ENCODE data around the gene PRKCA. TPM values are rescaled to one million over a fixed set of nuclear protein-coding genes. Genes with fewer than 3 reads are reported as not detected.
A peak's percentile ranks its signal among the peaks of the same experiment; 100 is the strongest.
"Not testable (repeated sequence)": the region's sequence is repeated elsewhere in the genome, so short reads cannot be mapped to it uniquely, and the experiment has no call there.

Gene PRKCA
- total RNA-seq, 2 experiments from 2014 or later, result 63.1 to 68.9 TPM

DNA sequence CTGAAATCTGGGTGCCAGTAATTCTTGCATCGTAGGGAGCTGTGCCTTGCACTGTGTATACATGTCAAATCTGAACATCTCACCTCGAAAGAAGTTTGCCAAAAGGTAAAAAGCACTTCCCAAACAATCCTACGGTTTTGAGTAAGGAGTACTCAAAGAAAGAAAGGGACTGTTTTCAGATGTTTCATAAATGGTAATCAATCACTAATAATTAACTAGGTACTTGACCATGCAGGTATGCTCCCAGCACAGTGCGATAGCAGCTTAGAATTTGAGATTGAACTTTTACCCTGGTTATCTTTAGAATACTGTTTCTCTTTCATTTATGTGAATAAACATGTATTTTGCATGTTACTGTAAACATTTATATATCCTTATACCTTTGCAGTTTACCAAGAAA, 39.0 kb downstream of the PRKCA start:
- H3K4me1 Mint-ChIP-seq, result peaks cover 30% of the 10 kb centered on the region
- H3K4me3 Mint-ChIP-seq, result no peak overlapping the region
- CTCF ChIA-PET, result no interaction called here
- ATAC-seq, result no peak
- no peak overlapping the region for H3K27ac Mint-ChIP-seq
- H3K36me3 Mint-ChIP-seq, result peaks cover 23% of the 10 kb centered on the region
- no peak for DNase-seq
- H3K9me3 Mint-ChIP-seq (ENCODE audit: low read depth), result no peaks in the 10 kb centered on the region
- no peaks in the 10 kb centered on the region for H3K27me3 Mint-ChIP-seq

DNA sequence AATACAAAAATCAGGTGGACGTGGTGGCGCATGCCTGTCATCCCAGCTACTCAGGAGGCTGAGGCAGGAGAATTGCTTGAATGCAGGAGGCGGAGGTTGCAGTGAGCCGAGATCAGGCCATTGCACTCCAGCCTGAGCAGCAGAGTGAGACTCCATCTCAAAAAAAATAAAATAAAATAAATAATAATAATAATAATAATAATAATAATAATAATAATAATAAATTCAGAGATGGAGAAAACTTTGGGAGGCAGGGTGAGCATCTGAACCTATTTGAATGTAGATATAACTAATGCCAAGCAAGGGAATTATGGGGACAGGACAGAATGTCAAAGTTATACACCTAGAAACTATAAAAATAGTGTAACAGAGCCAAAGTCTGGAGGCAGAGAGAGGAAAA, 39.9 kb downstream of the PRKCA start:
- H3K9me3 Mint-ChIP-seq (ENCODE audit: low read depth); H3K27ac Mint-ChIP-seq; DNase-seq; CTCF ChIA-PET; ATAC-seq; H3K27me3 Mint-ChIP-seq; H3K4me3 Mint-ChIP-seq: not testable (repeated sequence)
- Mint-ChIP-seq H3K4me1 (peaks cover 29% of the 10 kb centered on the region), H3K36me3 (peaks cover 22% of the 10 kb centered on the region)

DNA sequence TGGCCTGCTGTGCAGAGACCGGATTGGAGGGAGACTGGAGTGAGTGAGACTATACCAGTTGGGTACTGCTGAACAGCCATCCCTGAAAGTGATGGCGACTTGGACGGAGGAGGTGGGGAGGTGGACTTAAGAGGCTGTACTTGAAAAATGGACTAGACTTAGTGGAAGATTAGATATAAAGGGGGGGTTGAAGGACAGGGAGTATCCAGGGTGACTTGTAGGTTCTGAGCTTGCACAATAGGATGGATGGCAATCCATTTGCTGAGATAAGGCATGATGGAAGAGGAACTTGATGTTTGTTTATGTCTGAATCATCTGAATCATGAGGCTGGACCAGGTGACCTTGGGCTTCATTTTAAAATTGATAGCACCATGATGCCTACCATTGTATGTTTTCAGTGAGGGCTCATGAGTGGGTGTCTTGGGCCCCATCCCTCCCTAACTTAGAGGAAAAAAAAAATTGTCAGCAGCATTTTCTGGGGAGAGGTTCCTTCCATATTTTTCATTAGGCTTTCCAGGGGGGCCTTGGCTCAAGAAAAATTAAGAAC, 41.2 kb downstream of the PRKCA start:
- Mint-ChIP-seq H3K9me3 (ENCODE audit: low read depth) (no peaks in the 10 kb centered on the region), H3K27me3 (no peaks in the 10 kb centered on the region), H3K4me1 (peaks cover 30% of the 10 kb centered on the region), H3K36me3 (peaks cover 15% of the 10 kb centered on the region), H3K4me3 (no peak overlapping the region), H3K27ac (no peak overlapping the region)
- CTCF ChIA-PET, result no interaction called here
- ATAC-seq (no peak), DNase-seq (no peak)

DNA sequence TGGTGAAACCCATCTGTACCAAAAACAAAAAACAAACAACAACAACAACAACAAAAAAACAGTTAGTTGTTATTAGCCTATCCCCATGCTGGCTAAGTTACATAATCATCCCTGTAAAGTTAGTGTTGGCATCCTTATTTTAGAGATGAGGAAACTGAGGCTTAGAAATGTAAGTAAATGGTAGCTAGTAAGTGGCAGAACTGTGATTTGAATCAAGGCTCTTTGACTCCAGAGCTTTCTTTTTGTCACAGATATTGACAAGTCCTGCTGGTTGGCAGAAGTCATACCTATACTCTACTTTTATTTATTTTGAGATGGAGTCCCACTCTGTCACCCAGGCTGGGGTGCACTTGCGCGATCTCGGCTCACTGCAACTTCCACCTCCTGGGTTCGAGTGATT, 42.1 kb downstream of the PRKCA start:
- Mint-ChIP-seq H3K36me3 (peaks cover 12% of the 10 kb centered on the region), H3K4me3 (no peak overlapping the region), H3K9me3 (ENCODE audit: low read depth) (no peaks in the 10 kb centered on the region), H3K27me3 (no peaks in the 10 kb centered on the region), H3K27ac (no peak overlapping the region), H3K4me1 (peaks cover 31% of the 10 kb centered on the region)
- no peak for DNase-seq
- no peak for ATAC-seq
- CTCF ChIA-PET, result interaction anchor here (0.6 to 1.6 kb wide), 2 partner anchors 10 to 98 kb away, joined by 3 to 5 read pairs; no protein-coding TSS in a partner anchor

DNA sequence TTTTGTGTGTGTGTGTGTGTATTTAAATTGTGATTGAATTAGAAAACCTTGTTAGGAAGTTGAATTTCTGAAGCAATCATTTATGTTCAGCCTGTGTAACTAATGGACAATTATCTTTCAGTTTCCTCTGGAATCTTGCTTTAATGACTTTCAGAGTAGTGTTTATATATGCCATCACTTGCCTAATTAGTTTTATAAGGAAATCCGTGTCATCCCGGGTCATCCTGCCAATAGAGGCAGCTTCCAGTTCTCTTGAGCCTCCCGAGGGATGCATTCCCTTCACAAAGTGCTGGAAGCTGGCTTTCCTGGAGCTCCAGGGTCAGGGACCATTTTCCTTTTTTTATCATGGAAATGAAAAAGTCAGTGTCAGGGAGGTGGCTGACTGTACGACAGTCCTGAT, 42.9 kb downstream of the PRKCA start:
- Mint-ChIP-seq H3K36me3 (peaks cover 9% of the 10 kb centered on the region), H3K9me3 (ENCODE audit: low read depth) (no peaks in the 10 kb centered on the region), H3K4me3 (no peak overlapping the region), H3K27ac (no peak overlapping the region), H3K4me1 (peaks cover 31% of the 10 kb centered on the region), H3K27me3 (no peaks in the 10 kb centered on the region)
- no peak for DNase-seq
- no peak for ATAC-seq
- CTCF ChIA-PET, result interaction anchor here (1.6 kb wide), 1 partner anchor 11 kb away, joined by 5 read pairs; no protein-coding TSS in a partner anchor

DNA sequence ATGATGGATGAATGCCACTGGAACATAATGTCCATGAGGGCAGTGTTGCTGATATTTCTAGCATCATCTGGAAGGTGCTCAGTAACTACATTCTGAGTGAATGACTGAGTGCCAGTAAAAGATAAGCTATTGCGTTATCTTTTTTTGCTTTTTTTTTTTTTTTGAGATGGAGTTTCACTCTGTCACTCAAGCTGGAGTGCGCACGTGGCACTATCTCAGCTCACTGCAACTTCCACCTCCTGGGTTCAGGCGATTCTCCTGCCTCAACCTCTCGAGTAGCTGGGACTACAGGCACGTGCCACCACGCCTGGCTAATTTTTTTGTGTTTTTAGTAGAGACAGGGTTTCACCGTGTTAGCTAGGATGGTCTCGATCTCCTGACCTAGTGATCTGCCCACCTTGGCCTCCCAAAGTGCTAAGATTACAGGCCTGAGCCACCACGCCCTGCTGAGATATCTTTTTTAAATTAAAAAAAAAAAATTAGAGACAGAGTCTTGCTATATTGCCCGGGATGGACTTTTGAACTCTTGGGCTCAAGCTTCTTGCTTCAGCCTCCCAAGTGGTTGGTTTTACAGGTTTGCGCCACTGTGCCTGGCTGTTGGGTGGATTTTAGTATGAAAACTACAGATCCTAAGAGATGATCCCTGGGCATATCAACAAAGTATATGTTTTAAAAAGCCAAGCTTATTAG, 43.7 kb downstream of the PRKCA start:
- H3K4me3 Mint-ChIP-seq; H3K9me3 Mint-ChIP-seq (ENCODE audit: low read depth); H3K27me3 Mint-ChIP-seq; H3K36me3 Mint-ChIP-seq; DNase-seq; ATAC-seq; CTCF ChIA-PET; H3K27ac Mint-ChIP-seq: not testable (repeated sequence)
- H3K4me1 Mint-ChIP-seq, result peaks cover 35% of the 10 kb centered on the region

DNA sequence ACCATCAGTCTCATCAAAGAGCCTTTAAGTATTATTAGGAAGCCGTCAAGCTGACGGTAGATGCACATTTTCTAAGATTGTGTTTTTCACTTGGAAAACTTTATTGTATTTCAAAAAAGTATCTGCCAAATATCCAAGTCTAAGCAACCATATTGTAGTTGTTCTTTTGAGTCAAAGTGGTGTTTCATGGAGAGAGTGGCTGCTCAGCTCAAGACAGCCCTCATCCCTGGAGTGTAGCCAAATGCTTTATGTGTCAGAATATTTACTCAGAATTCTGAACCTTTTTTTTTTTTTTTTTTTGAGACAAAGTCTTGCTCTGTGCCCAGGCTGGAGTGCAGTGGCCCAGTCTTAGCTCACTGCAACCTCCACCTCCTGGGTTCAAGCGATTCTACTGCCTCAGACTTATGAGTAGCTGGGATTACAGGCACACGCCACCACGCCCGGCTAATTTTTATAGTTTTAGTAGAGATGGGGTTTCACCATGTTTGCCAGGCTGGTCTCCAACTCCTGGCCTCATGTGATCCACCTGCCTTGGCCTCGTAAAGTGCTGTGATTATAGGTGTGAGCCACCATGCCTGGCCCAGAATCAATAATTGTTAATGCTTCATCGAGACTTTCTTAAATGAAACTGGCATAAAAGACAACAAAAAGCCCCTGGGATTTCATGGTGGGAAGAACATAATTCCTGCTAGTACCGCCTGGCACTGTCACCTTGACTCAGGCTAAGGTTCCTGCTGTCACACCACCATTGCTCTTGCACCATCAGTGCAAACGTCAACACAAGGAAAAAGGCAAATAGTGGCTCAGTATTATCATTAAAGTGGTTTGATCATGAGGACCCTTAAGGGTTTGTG, 45.5 kb downstream of the PRKCA start:
- Mint-ChIP-seq H3K4me3 (no peak overlapping the region), H3K27ac (no peak overlapping the region), H3K27me3 (no peaks in the 10 kb centered on the region), H3K36me3 (peaks cover 10% of the 10 kb centered on the region), H3K4me1 (peaks cover 46% of the 10 kb centered on the region), H3K9me3 (ENCODE audit: low read depth) (no peaks in the 10 kb centered on the region)
- DNase-seq (no peak), ATAC-seq (no peak)
- CTCF ChIA-PET, result interaction anchor here (0.6 kb wide), 1 partner anchor 46 kb away, joined by 3 read pairs; no protein-coding TSS in a partner anchor

DNA sequence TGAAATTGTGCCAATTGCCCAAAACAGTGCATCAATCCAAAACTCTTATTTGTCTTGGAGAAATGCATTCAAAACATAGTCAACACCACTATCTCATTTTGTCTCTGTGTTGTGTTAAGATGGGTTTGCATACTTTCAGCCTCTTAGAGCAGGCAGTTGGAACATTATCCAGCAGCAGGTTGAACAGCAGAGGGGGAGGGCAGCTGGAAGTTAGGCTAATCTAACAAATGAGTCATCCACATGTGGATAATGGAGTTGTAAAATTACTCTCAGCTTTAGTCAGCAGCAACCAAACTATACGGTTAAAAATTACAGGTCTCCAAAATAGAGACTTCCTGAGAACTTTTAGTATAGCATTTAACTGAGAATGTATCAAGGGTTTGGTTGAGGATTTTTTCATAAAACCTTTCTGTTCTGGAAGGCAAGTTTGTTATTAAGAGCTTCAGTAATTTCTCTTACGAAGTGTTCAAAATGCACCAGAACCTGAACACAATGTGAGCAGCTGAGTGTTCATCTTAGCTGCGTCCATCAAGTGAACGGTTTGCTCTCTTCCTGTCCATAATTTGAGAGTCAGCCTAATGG, 46.3 kb downstream of the PRKCA start:
- Mint-ChIP-seq H3K9me3 (ENCODE audit: low read depth) (no peaks in the 10 kb centered on the region), H3K36me3 (peaks cover 6% of the 10 kb centered on the region), H3K27ac (peak overlapping the region; percentile 76), H3K4me3 (peak overlapping the region; percentile 8), H3K4me1 (peaks cover 48% of the 10 kb centered on the region), H3K27me3 (no peaks in the 10 kb centered on the region)
- DNase-seq (no peak), ATAC-seq (peak; percentile 75)
- CTCF ChIA-PET, result no interaction called here

DNA sequence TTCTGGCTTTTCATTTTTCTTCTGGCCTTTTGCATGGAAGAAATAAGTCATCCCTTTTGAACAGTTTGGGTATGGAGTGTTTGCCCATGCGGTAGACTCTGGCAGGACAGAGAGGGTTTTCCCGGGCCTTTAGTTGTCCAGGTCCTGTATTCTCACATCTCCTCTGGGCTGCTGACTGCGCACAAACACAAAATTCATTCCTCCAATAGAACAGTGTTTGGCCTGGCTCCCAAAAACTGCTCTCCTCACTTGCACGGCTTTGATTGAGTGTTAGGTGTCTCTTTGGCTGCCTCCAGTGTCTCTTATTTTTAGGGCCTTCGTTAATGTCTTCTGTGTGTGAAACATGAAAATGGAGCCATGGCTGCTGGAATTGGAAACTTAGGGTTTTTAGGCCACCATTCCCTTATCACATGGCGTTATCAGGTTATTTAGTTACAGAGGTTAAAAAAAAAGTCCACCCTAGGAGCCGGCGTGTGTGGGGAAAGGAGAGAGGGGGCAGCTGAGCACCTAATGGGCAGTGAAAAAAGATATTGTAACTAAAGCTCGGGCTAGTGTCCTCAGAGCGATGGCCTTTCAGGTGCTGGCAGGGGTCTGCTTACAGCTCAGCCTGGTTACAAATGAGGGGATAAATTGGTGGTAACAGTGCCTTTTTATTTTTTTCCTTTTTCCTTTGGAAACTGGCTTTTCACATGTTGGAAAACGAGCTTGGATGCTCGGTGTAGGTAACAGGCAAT, 47.3 kb downstream of the PRKCA start:
- CTCF ChIA-PET, result interaction anchor here (0.8 kb wide), 1 partner anchor 94 kb away, joined by 3 read pairs; no protein-coding TSS in a partner anchor
- H3K36me3 Mint-ChIP-seq, result peaks cover 6% of the 10 kb centered on the region
- H3K27me3 Mint-ChIP-seq, result no peaks in the 10 kb centered on the region
- no peaks in the 10 kb centered on the region for H3K9me3 Mint-ChIP-seq (ENCODE audit: low read depth)
- H3K27ac Mint-ChIP-seq, result no peak overlapping the region
- no peak for DNase-seq
- H3K4me1 Mint-ChIP-seq, result peaks cover 53% of the 10 kb centered on the region
- no peak overlapping the region for H3K4me3 Mint-ChIP-seq
- no peak for ATAC-seq

DNA sequence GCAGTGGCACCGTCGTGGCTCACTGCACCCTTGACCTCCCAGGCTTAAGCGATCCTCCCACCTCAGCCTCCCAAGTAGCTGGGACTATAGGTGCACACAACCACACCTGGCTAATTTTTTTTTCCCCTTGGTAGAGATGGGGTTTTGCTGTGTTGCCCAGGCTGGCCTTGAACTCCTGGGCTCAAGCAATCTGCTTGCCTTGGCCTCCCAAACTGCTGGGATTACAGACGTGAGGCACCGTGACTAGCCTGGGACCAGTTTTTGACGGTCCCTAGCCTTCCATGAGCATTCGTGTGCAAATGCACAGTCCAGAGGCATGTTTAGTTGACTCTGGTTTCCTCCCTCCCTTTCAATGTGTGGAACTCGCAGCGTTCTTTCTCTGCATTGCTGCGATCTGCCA, 48.2 kb downstream of the PRKCA start:
- not testable (repeated sequence) for H3K27me3 Mint-ChIP-seq; H3K36me3 Mint-ChIP-seq; H3K4me3 Mint-ChIP-seq; ATAC-seq; DNase-seq; H3K9me3 Mint-ChIP-seq (ENCODE audit: low read depth); H3K27ac Mint-ChIP-seq
- CTCF ChIA-PET, result interaction anchor here (0.8 kb wide), 1 partner anchor 95 kb away, joined by 3 read pairs; no protein-coding TSS in a partner anchor
- H3K4me1 Mint-ChIP-seq, result peaks cover 60% of the 10 kb centered on the region

DNA sequence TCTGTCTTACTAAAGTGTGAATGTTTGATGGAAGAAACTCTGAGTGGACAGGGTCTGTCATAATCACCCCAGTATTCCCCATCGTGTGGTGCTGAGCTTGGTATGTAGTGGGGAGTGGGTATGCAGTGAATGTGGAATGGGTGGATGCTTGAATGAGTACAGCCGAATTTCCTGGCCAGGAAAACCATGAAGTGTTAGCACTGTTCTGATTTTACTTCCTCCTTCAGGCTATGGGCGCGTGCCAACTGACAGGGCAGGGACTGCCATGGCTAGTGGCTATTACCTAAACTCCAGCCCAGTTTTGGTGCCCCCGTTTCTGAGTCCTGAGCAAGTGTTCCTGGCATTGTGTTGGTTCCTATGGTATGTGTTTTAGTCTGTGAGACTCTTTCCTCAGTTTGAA, 48.6 kb downstream of the PRKCA start:
- Mint-ChIP-seq H3K4me1 (peaks cover 60% of the 10 kb centered on the region), H3K4me3 (no peak overlapping the region), H3K36me3 (peaks cover 7% of the 10 kb centered on the region), H3K9me3 (ENCODE audit: low read depth) (no peaks in the 10 kb centered on the region), H3K27me3 (no peaks in the 10 kb centered on the region), H3K27ac (no peak overlapping the region)
- CTCF ChIA-PET, result no interaction called here
- no peak for DNase-seq
- ATAC-seq, result no peak

DNA sequence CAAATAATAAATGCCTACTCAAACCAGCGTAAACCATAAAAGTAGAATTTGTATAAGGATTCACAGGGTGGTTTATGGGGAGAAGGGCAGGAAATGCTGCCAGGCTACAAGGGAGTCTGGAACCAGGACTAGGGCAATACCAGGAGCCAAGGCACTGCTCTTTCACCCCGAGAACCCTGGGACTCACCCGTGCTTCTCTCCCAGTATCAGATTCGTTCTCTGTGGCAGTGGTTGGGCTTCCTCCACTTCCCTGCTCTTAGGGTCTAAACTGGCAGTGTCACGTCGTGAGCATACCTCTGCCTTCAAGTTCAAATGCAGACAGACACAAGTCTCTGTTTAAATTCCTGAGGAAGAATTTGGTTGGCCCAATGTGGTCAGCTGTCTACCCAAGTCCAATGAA, 49.3 kb downstream of the PRKCA start:
- Mint-ChIP-seq H3K27me3 (no peaks in the 10 kb centered on the region), H3K36me3 (peaks cover 7% of the 10 kb centered on the region), H3K4me1 (peaks cover 60% of the 10 kb centered on the region), H3K9me3 (ENCODE audit: low read depth) (no peaks in the 10 kb centered on the region), H3K4me3 (no peak overlapping the region), H3K27ac (no peak overlapping the region)
- CTCF ChIA-PET, result no interaction called here
- DNase-seq, result no peak
- ATAC-seq, result no peak

DNA sequence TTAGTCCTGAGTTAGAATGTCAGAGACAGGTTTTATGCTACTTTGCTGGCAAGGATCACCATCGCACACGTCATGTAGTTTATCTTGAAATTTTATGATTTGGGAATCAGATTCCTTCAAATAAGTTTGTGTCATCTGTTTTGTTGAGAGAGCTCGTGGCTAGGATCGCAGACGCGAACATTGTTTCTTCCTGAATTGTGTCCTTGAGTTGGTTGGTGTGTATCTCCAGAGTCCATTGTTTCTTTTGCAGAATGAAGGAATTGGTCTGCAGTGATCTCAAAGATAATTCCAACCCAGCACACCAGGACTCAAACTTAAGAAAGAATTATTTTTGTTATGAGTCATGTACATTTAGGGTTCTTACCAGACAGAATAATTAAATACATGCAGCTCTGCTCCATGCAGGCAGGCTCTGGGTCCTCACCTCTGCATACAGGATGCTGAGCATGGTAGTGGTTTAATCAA, 51.6 kb downstream of the PRKCA start:
- Mint-ChIP-seq H3K9me3 (ENCODE audit: low read depth) (no peaks in the 10 kb centered on the region), H3K4me1 (peaks cover 45% of the 10 kb centered on the region), H3K27ac (no peak overlapping the region), H3K4me3 (no peak overlapping the region), H3K27me3 (no peaks in the 10 kb centered on the region), H3K36me3 (peaks cover 7% of the 10 kb centered on the region)
- DNase-seq (no peak), ATAC-seq (no peak)
- CTCF ChIA-PET, result no interaction called here

Measured in activated CD8-positive, alpha-beta memory T cell treated with anti-CD3 and anti-CD28 coated beads, Interleukin-2, amount 10 ng/mL, durations not matched to agents 7 days and 5 days (primary cell).